Caco-2 (cell line): ENCODE results near the gene PSMD6. TPM values are rescaled to one million over a fixed set of nuclear protein-coding genes. Genes with fewer than 3 reads are reported as not detected.
A peak's percentile ranks its signal among the peaks of the same experiment; 100 is the strongest.

Experiments used
- BruUV-seq: library from RNA; stranded (reverse); fragments of 400-500 nt; replicated peaks from 2 replicates; lab custom pipeline; 2021; lab: Mats Ljungman, UMichigan
- CTCF ChIA-PET: fragments of 300-600 bp; sonication (Branson Sonifier 250); formaldehyde crosslinking; loops from one replicate; lab custom pipeline; 2022; ENCODE audit warnings: antibody characterized with exemption; lab: Charles Lee
- POLR2A ChIA-PET: fragments of 300-600 bp; sonication (Branson Sonifier 250); formaldehyde crosslinking; loops from one replicate; lab custom pipeline; 2022; ENCODE audit warnings: antibody characterized with exemption; lab: Charles Lee
- DNase-seq, 2 experiments: peaks; one replicate each; pipeline versions ENCODE4 v3.0.0 to v3.0.0-alpha.2; 2020 to 2022
- H3K27me3 ChIP-seq: replicated peaks from 2 replicates; pipeline ENCODE4 v1.6.0; 2011; ENCODE audit warnings: low read length; ENCODE audit not compliant: control insufficient read depth, insufficient read depth
- H3K36me3 ChIP-seq: 2 replicates; pipeline ENCODE4 v1.5.1; 2011; ENCODE audit warnings: low read length; ENCODE audit not compliant: control insufficient read depth, insufficient read depth
- H3K4me1 ChIP-seq: fragments of 250-450 bp; sonication (Bioruptor Pico); 2 replicates; pipeline ENCODE4 v1.5.1; 2020; ENCODE audit warnings: mild to moderate bottlenecking
- H3K4me3 ChIP-seq: 2 replicates; pipeline ENCODE4 v1.5.1; 2011; ENCODE audit warnings: low read depth, mild to moderate bottlenecking, control low read depth, low read length
- H3K9me3 ChIP-seq: fragments of 250-450 bp; sonication (Bioruptor Pico); 2 replicates; pipeline ENCODE4 v1.5.1; 2020; ENCODE audit warnings: mild to moderate bottlenecking, moderate library complexity
- H3K27ac Mint-ChIP-seq: one replicate; pipeline ENCODE4 v1.8.0; 2022; ENCODE audit warnings: mixed read lengths; ENCODE audit not compliant: unreplicated experiment
- H3K27me3 Mint-ChIP-seq: one replicate; pipeline ENCODE4 v1.8.0; 2022; ENCODE audit warnings: mixed read lengths; ENCODE audit not compliant: insufficient read depth, unreplicated experiment
- H3K36me3 Mint-ChIP-seq: one replicate; pipeline ENCODE4 v1.8.0; 2022; ENCODE audit warnings: mild to moderate bottlenecking, mixed read lengths; ENCODE audit not compliant: insufficient read depth, unreplicated experiment
- H3K4me1 Mint-ChIP-seq: one replicate; pipeline ENCODE4 v1.8.0; 2022; ENCODE audit warnings: low read depth, mixed read lengths; ENCODE audit not compliant: unreplicated experiment
- H3K4me3 Mint-ChIP-seq: one replicate; pipeline ENCODE4 v1.8.0; 2022; ENCODE audit warnings: mild to moderate bottlenecking, moderate library complexity, mixed read lengths; ENCODE audit not compliant: unreplicated experiment
- H3K9me3 Mint-ChIP-seq: one replicate; pipeline ENCODE4 v1.8.0; 2022; ENCODE audit warnings: mixed read lengths; ENCODE audit not compliant: unreplicated experiment
- intact Hi-C: fragments of 100-400 bp; cut with micrococcal nuclease; formaldehyde crosslinking; loops from one replicate; pipeline ENCODE4 v1.10.0; 2022; ENCODE audit not compliant: unreplicated experiment
- total RNA-seq: library from RNA; stranded (reverse); gene quantifications from 2 replicates; pipeline ENCODE4 v1.2.3, GENCODE V29; 2022
- TF ChIP-seq, protein P1 (sequence below), 2 experiments: fragments of 200-600 bp in 1 of 2; IDR thresholded peaks; 1 replicate in 1 of 2; 2 replicates in 1 of 2; pipeline versions ENCODE4 v1.5.1 to v1.8.0; 2011 to 2022; ENCODE audit warnings: antibody characterized with exemption in 1 of 2, control low read depth in 1 of 2, inconsistent platforms in 1 of 2, low read depth in 1 of 2, low read length in 1 of 2, mild to moderate bottlenecking in 1 of 2, moderate library complexity in 1 of 2; ENCODE audit not compliant: insufficient read depth in 1 of 2, severe bottlenecking in 1 of 2, unreplicated experiment in 1 of 2

Gene PSMD6
- total RNA-seq, 1 experiment from 2014 or later: 100 TPM

DNA sequence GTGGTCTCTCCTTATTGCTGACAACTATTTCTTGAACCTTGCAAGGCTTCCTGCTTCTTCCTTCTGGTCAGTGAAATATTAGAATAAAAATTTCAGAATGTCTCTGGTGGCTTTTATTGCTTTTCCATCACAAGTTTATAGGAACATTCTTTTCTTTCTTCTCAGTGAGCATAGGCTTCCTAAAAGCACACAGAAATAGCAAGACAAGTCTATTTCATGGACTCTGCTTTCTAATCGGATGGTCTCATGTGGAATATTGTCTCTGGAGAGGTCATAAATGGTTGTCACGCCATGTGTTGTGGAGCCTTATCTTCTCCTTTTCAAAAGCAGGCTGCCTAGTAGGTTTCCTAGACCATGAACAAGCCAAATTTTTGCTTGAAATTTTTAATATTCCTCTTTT is 9.8 kb upstream of the PSMD6 start:
- no peak for DNase-seq
- no peaks in the 10 kb centered on the region for H3K36me3 Mint-ChIP-seq
- no peak overlapping the region for H3K27ac Mint-ChIP-seq
- POLR2A ChIA-PET: no interaction called here
- H3K4me1 Mint-ChIP-seq: peaks cover 8% of the 10 kb centered on the region
- intact Hi-C loops: loop anchor here (10.0 kb wide), 1 partner anchor 222 kb away; no protein-coding TSS in a partner anchor
- Histone ChIP-seq H3K27me3 (no peaks in the 10 kb centered on the region), H3K4me3 (no peak overlapping the region), H3K4me1 (peaks cover 5% of the 10 kb centered on the region; the same call in 1 of the 2 replicates), H3K9me3 (no peaks in the 10 kb centered on the region), H3K36me3 (no peaks in the 10 kb centered on the region)
- TF ChIP-seq, protein P1, sequence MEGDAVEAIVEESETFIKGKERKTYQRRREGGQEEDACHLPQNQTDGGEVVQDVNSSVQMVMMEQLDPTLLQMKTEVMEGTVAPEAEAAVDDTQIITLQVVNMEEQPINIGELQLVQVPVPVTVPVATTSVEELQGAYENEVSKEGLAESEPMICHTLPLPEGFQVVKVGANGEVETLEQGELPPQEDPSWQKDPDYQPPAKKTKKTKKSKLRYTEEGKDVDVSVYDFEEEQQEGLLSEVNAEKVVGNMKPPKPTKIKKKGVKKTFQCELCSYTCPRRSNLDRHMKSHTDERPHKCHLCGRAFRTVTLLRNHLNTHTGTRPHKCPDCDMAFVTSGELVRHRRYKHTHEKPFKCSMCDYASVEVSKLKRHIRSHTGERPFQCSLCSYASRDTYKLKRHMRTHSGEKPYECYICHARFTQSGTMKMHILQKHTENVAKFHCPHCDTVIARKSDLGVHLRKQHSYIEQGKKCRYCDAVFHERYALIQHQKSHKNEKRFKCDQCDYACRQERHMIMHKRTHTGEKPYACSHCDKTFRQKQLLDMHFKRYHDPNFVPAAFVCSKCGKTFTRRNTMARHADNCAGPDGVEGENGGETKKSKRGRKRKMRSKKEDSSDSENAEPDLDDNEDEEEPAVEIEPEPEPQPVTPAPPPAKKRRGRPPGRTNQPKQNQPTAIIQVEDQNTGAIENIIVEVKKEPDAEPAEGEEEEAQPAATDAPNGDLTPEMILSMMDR (IDR thresholded peaks at IDR 0.05; ENCODE audit: insufficient read depth in 1 of 2, low read depth in 1 of 2, low read length in 1 of 2, severe bottlenecking in 1 of 2, unreplicated experiment in 1 of 2): no peak
- H3K27me3 Mint-ChIP-seq: peaks cover 2% of the 10 kb centered on the region
- H3K4me3 Mint-ChIP-seq: no peak overlapping the region
- CTCF ChIA-PET: no interaction called here
- no TSS peak for BruUV-seq
- peaks cover 30% of the 10 kb centered on the region for H3K9me3 Mint-ChIP-seq

DNA sequence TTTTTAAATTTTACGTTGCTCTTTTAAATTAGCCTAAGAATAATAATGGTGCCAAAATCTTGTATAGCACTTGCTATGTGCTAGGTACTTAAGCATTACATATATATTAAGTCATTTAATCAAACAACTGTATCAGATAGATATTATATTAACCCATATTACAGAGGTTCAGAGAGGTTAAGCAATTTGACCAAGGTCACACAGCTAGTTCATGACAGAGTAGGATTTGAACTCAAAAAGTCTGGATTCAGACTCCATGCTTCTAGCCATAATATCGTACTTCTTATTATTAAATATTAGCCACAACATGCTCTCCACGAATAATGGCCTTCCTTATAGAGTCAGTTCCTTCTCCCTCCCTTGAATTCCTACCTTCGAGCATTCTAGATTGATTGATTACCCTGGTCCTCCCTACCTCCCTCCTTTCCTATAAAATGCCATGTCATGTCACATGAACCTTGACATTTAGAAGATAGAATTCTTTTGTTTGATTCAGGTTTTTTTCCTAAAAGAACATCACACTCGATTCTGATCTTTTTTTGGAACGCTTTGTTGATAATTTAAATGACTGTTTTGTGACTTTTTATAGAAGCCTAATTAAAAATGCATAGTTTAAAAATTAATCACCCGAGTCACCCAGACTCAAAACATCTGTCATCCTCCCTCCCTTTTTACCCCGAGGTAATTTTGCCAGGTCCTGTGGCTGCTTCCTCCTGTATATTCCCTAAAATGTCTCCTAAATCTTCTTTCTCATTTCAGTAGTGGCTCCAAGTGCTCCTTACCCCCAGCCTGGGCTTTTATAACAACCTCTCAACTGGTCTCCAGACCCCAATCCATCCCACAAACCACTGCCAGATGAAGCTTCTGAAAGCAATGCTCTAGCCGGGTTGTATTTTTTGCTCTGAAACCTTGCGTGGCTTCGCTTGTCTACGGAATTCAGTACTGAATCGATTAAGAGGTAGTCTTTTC is 8.5 kb upstream of the PSMD6 start:
- no peak for DNase-seq
- H3K27me3 Mint-ChIP-seq: peaks cover 3% of the 10 kb centered on the region
- no TSS peak for BruUV-seq
- no peaks in the 10 kb centered on the region for H3K9me3 ChIP-seq
- ChIA-PET POLR2A (no interaction called here), CTCF (no interaction called here)
- TF ChIP-seq, protein P1 (IDR thresholded peaks at IDR 0.05; ENCODE audit: insufficient read depth in 1 of 2, low read depth in 1 of 2, low read length in 1 of 2, severe bottlenecking in 1 of 2, unreplicated experiment in 1 of 2): no peak
- H3K36me3 ChIP-seq: no peaks in the 10 kb centered on the region
- H3K27me3 ChIP-seq: no peaks in the 10 kb centered on the region
- H3K4me3 Mint-ChIP-seq: peak overlapping the region; percentile 27
- peaks cover 30% of the 10 kb centered on the region for H3K9me3 Mint-ChIP-seq
- no peak overlapping the region for H3K4me3 ChIP-seq
- peaks cover 8% of the 10 kb centered on the region for H3K4me1 Mint-ChIP-seq
- peaks cover 5% of the 10 kb centered on the region; the same call in 1 of the 2 replicates for H3K4me1 ChIP-seq
- H3K27ac Mint-ChIP-seq: no peak overlapping the region
- intact Hi-C loops: loop anchor here (10.0 kb wide), 1 partner anchor 223 kb away; no protein-coding TSS in a partner anchor
- H3K36me3 Mint-ChIP-seq: no peaks in the 10 kb centered on the region

DNA sequence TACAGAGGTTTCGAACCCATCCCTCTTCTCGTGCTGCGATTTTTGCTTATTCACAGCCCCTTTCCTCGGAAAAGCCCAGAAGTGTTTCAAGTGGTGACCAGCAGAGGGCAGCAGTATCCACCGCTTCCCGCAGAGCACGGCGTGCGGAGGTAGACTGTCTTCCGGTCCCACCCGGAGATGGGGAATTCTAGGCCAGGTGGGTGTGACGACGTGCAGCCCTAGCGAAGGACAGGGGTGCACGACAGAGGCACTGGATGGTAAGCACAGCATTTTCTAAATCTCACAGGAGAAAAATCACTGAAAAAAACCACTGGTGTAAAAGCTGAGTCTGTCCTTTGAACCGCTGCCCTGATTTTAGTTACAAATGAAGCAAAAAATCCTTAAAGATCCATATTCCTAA is 7.4 kb upstream of the PSMD6 start:
- TF ChIP-seq, protein P1 (IDR thresholded peaks at IDR 0.05; ENCODE audit: insufficient read depth in 1 of 2, low read depth in 1 of 2, low read length in 1 of 2, severe bottlenecking in 1 of 2, unreplicated experiment in 1 of 2): peak; percentile 79 to 90
- ChIA-PET POLR2A (no interaction called here), CTCF (interaction anchor here (0.6 to 1.1 kb wide), 2 partner anchors 57 to 73 kb away, joined by 5 to 8 read pairs; no protein-coding TSS in a partner anchor)
- Histone ChIP-seq H3K27me3 (no peaks in the 10 kb centered on the region), H3K4me1 (peaks cover 5% of the 10 kb centered on the region; the same call in 1 of the 2 replicates), H3K36me3 (no peaks in the 10 kb centered on the region), H3K4me3 (no peak overlapping the region), H3K9me3 (no peaks in the 10 kb centered on the region)
- peak overlapping the region; percentile 69 for H3K27ac Mint-ChIP-seq
- H3K27me3 Mint-ChIP-seq: peaks cover 3% of the 10 kb centered on the region
- no peaks in the 10 kb centered on the region for H3K36me3 Mint-ChIP-seq
- no TSS peak for BruUV-seq
- intact Hi-C loops: loop anchor here (1.0 to 10.0 kb wide), 5 partner anchors 82 to 454 kb away; no protein-coding TSS in a partner anchor
- H3K9me3 Mint-ChIP-seq: peaks cover 30% of the 10 kb centered on the region
- peaks cover 8% of the 10 kb centered on the region for H3K4me1 Mint-ChIP-seq
- DNase-seq: peak; percentile 83
- H3K4me3 Mint-ChIP-seq: peak overlapping the region; percentile 67
